Right ventricle myocardium superior (tissue), 1 donor: ENCODE measurements around the gene P3H2. TPM values are rescaled to one million over a fixed set of nuclear protein-coding genes. Genes with fewer than 3 reads are reported as not detected.

ENCODE experiments used
- total RNA-seq: library from RNA; stranded (reverse); fragmentation: NEBNext Ultra II Directional; extraction: Animal tissue kit (Norgen Biotek cat#: 25700); gene quantifications from one replicate; pipeline ENCODE4 v1.2.1, GENCODE V29; 2021
- donor health status: DM: no; HTN: yes; CAD: no; lungs with severe emphysema.

The P3H2 gene
- total RNA-seq, 1 donor from 2014 or later = 1.3 TPM

Other genes with a start within 250 kb of the P3H2 start
- gene CLDN1, start 201.5 kb upstream of the P3H2 start, total RNA-seq = not detected